Loucy (cell line): ENCODE data around the gene TEX13B.

Experiments used
- CTCF ChIP-seq: fragments of 200-600 bp; sonication (generic); conservative IDR thresholded peaks from 2 replicates; pipeline ENCODE4 v1.5.1; 2014; ENCODE audit warnings: mild to moderate bottlenecking, antibody characterized with exemption, low read length
- EZH2phosphoT487 ChIP-seq: fragments of 200-600 bp; IDR thresholded peaks from 2 replicates; pipeline ENCODE4 v1.6.1; 2018; ENCODE audit warnings: antibody characterized with exemption, mild to moderate bottlenecking, moderate library complexity, borderline replicate concordance

GRCh38 chrX:108001218-108001814 lies 19.1 kb upstream of the TEX13B start:
- TF ChIP-seq EZH2phosphoT487 (no peak), CTCF (peak; percentile 65)
